GM20431 (cell line): Measurements from ENCODE around the gene GMIP.

Experiments
- in situ Hi-C: fragments of 300-500 bp; cut with MseI, MboI; formaldehyde crosslinking; loops from one replicate; pipeline ENCODE4 v1.15.0; 2020; ENCODE audit warnings: low sequenced_read_pairs; ENCODE audit not compliant: unreplicated experiment

The GMIP gene

GRCh38 chr19:19659646-19660245 is 16.3 kb upstream of the GMIP start:
- in situ Hi-C loops: no loop called here

GRCh38 chr19:19657397-19657783 is 13.9 kb upstream of the GMIP start:
- in situ Hi-C loops: no loop called here

GRCh38 chr19:19656451-19657396 is 13.3 kb upstream of the GMIP start:
- in situ Hi-C loops: no loop called here

- in situ Hi-C loops: no loop called here
Measured at GRCh38 chr19:19655641-19656343, 12.3 kb upstream of the GMIP start.

- in situ Hi-C loops: no loop called here
Measured at GRCh38 chr19:19655051-19655594, 11.7 kb upstream of the GMIP start.

- in situ Hi-C loops: no loop called here
Measured at GRCh38 chr19:19654441-19654840, 11.0 kb upstream of the GMIP start.

- in situ Hi-C loops: no loop called here
Measured at GRCh38 chr19:19653597-19654147, 10.2 kb upstream of the GMIP start.

GRCh38 chr19:19652482-19653295 is 9.2 kb upstream of the GMIP start:
- in situ Hi-C loops: no loop called here

GRCh38 chr19:19651076-19651475 is 7.6 kb upstream of the GMIP start:
- in situ Hi-C loops: no loop called here

- in situ Hi-C loops: no loop called here
Measured at GRCh38 chr19:19650331-19650730, 6.9 kb upstream of the GMIP start.

- in situ Hi-C loops: loop anchor here (25.0 kb wide), 1 partner anchor 112 kb away; the partner anchor contains the start of genes CILP2 and YJEFN3
Measured at GRCh38 chr19:19649580-19649995, 6.1 kb upstream of the GMIP start.

- in situ Hi-C loops: loop anchor here (25.0 kb wide), 1 partner anchor 112 kb away; the partner anchor contains the start of genes CILP2 and YJEFN3
Measured at GRCh38 chr19:19649155-19649554, 5.7 kb upstream of the GMIP start.

GRCh38 chr19:19647037-19647835 is 3.8 kb upstream of the GMIP start:
- in situ Hi-C loops: loop anchor here (25.0 kb wide), 1 partner anchor 110 kb away; the partner anchor contains the start of genes CILP2 and YJEFN3

- in situ Hi-C loops: loop anchor here (25.0 kb wide), 1 partner anchor 108 kb away; the partner anchor contains the start of genes CILP2 and YJEFN3
Measured at GRCh38 chr19:19645233-19645870, 1.9 kb upstream of the GMIP start.

- in situ Hi-C loops: loop anchor here (25.0 kb wide), 1 partner anchor 107 kb away; the partner anchor contains the start of genes CILP2 and YJEFN3
Measured at GRCh38 chr19:19644054-19644388, 564 bp upstream of the GMIP start.

GRCh38 chr19:19642506-19643157 is 825 bp downstream of the GMIP start:
- in situ Hi-C loops: loop anchor here (25.0 kb wide), 1 partner anchor 105 kb away; the partner anchor contains the start of genes CILP2 and YJEFN3
